Activated T-cell treated with anti-CD3 and anti-CD28 coated beads, Interleukin-2, amount 50 U/mL, for 72 hours (primary cell): ENCODE data around the gene MCM10. TPM values are rescaled to one million over a fixed set of nuclear protein-coding genes. Genes with fewer than 3 reads are reported as not detected.

ENCODE experiments used
- ATAC-seq, 2 donors: fragments of 150-1000 bp; cut with Tn5 transposase; replicated peaks in 1 of 2; 2 replicates each; pipeline ENCODE4 v1.10.0; 2021; ENCODE audit warnings: moderate library complexity in 2 of 2, mild to moderate bottlenecking in 1 of 2
- DNase-seq, 2 donors: peaks; one replicate each; pipeline ENCODE4 v3.0.0; 2021 to 2022; ENCODE audit warnings: mixed read lengths in 1 of 2
- H3K27ac Mint-ChIP-seq: one replicate; pipeline ENCODE4 v1.8.0; 2022; ENCODE audit warnings: mild to moderate bottlenecking, moderate library complexity, mixed read lengths
- H3K27me3 Mint-ChIP-seq: one replicate; pipeline ENCODE4 v1.8.0; 2022; ENCODE audit warnings: low read depth, mixed read lengths
- H3K36me3 Mint-ChIP-seq, 2 donors: one replicate each; pipeline ENCODE4 v1.8.0; 2022; ENCODE audit warnings: mixed read lengths in 2 of 2, mild to moderate bottlenecking in 1 of 2; ENCODE audit not compliant: insufficient read depth in 2 of 2
- H3K4me1 Mint-ChIP-seq: one replicate; pipeline ENCODE4 v1.8.0; 2022; ENCODE audit warnings: low read depth, mixed read lengths
- H3K4me3 Mint-ChIP-seq, 2 donors: one replicate each; pipeline ENCODE4 v1.8.0; 2022; ENCODE audit warnings: mild to moderate bottlenecking in 2 of 2, mixed read lengths in 2 of 2, moderate library complexity in 2 of 2
- H3K9me3 Mint-ChIP-seq, 2 donors: one replicate each; pipeline ENCODE4 v1.8.0; 2022; ENCODE audit warnings: mixed read lengths in 2 of 2
- total RNA-seq, 2 donors: library from RNA; stranded (reverse); gene quantifications; one replicate each; pipeline ENCODE4 v1.2.3, GENCODE V29; 2022

The MCM10 gene
- total RNA-seq = 10 to 100 TPM; 30.6 to 53.2 TPM

GRCh38 chr10:13160934-13161856, at the start of gene MCM10:
MCM10 (plus strand) TSS chr10:13161558; CDS start chr10:13164203, 2,645 bp downstream.
- Mint-ChIP-seq H3K4me1 (peaks cover 23% of the 10 kb centered on the region), H3K4me3 (peak within 1 kb of the TSS; percentile 94 to 95), H3K27ac (peak within 1 kb of the TSS; percentile 76), H3K9me3 (no peaks in the 10 kb centered on the region), H3K27me3 (no peaks in the 10 kb centered on the region), H3K36me3 (peaks cover 8 to 16% of the 10 kb centered on the region in 2 donors)
- ATAC-seq (peak; percentile 100), DNase-seq (peak; percentile 98)

- Mint-ChIP-seq H3K4me3 (no peak overlapping the region), H3K9me3 (no peaks in the 10 kb centered on the region), H3K4me1 (peaks cover 42% of the 10 kb centered on the region), H3K27ac (no peak overlapping the region), H3K36me3 (peaks cover 12 to 26% of the 10 kb centered on the region in 2 donors), H3K27me3 (no peaks in the 10 kb centered on the region)
- ATAC-seq (no peak), DNase-seq (no peak)
Observed at GRCh38 chr10:13113544-13113943, 47.8 kb upstream of the MCM10 start.

- peak overlapping the region; percentile 52 for H3K27ac Mint-ChIP-seq
- ATAC-seq (peak; percentile 62 to 63), DNase-seq (no peak)
- H3K27me3 Mint-ChIP-seq = no peaks in the 10 kb centered on the region
- H3K4me3 Mint-ChIP-seq = peak overlapping the region; percentile 52 to 66
- H3K4me1 Mint-ChIP-seq = peaks cover 29% of the 10 kb centered on the region
- H3K36me3 Mint-ChIP-seq = peaks cover 12 to 20% of the 10 kb centered on the region in 2 donors
- H3K9me3 Mint-ChIP-seq = no peaks in the 10 kb centered on the region
Observed at GRCh38 chr10:13115832-13116803, 45.2 kb upstream of the MCM10 start.

GRCh38 chr10:13117841-13118783, 43.2 kb upstream of the MCM10 start:
- Mint-ChIP-seq H3K27me3 (no peaks in the 10 kb centered on the region), H3K36me3 (peaks cover 14 to 29% of the 10 kb centered on the region in 2 donors), H3K9me3 (no peaks in the 10 kb centered on the region), H3K4me3 (peak overlapping the region in 1 of 2 donors; percentile 67), H3K27ac (peak overlapping the region; percentile 64), H3K4me1 (peaks cover 29% of the 10 kb centered on the region)
- ATAC-seq = peak; percentile 22 to 61
- no peak for DNase-seq

- peaks cover 29% of the 10 kb centered on the region for H3K4me1 Mint-ChIP-seq
- no peak overlapping the region for H3K4me3 Mint-ChIP-seq
- H3K36me3 Mint-ChIP-seq = peaks cover 14 to 27% of the 10 kb centered on the region in 2 donors
- H3K27me3 Mint-ChIP-seq = no peaks in the 10 kb centered on the region
- H3K9me3 Mint-ChIP-seq = no peaks in the 10 kb centered on the region
- no peak for DNase-seq
- ATAC-seq = no peak
- no peak overlapping the region for H3K27ac Mint-ChIP-seq
Observed at GRCh38 chr10:13118784-13119410, 42.5 kb upstream of the MCM10 start.

- peak overlapping the region; percentile 54 for H3K27ac Mint-ChIP-seq
- no peak for ATAC-seq
Observed at GRCh38 chr10:13120786-13121499, 40.4 kb upstream of the MCM10 start.

GRCh38 chr10:13121500-13121854, 39.9 kb upstream of the MCM10 start:
- no peak overlapping the region for H3K27ac Mint-ChIP-seq
- no peaks in the 10 kb centered on the region for H3K27me3 Mint-ChIP-seq
- H3K4me1 Mint-ChIP-seq = peaks cover 18% of the 10 kb centered on the region
- peaks cover 15 to 27% of the 10 kb centered on the region in 2 donors for H3K36me3 Mint-ChIP-seq
- no peaks in the 10 kb centered on the region for H3K9me3 Mint-ChIP-seq
- no peak overlapping the region for H3K4me3 Mint-ChIP-seq
- DNase-seq (no peak), ATAC-seq (no peak)

More at GRCh38 chr10:13120786-13121499, 40.4 kb upstream of the MCM10 start:
- Mint-ChIP-seq H3K4me3 (no peak overlapping the region), H3K9me3 (no peaks in the 10 kb centered on the region), H3K27me3 (no peaks in the 10 kb centered on the region), H3K4me1 (peaks cover 24% of the 10 kb centered on the region), H3K36me3 (peaks cover 17 to 28% of the 10 kb centered on the region in 2 donors)
- DNase-seq = no peak

GRCh38 chr10:13136651-13137050, 24.7 kb upstream of the MCM10 start:
- no peaks in the 10 kb centered on the region for H3K4me1 Mint-ChIP-seq
- H3K27me3 Mint-ChIP-seq = no peaks in the 10 kb centered on the region
- H3K4me3 Mint-ChIP-seq = no peak overlapping the region
- DNase-seq (no peak), ATAC-seq (no peak)
- H3K27ac Mint-ChIP-seq = no peak overlapping the region
- H3K36me3 Mint-ChIP-seq = peaks cover 14 to 24% of the 10 kb centered on the region in 2 donors
- H3K9me3 Mint-ChIP-seq = no peaks in the 10 kb centered on the region

GRCh38 chr10:13139150-13139549, 22.2 kb upstream of the MCM10 start:
- H3K36me3 Mint-ChIP-seq = peaks cover 11 to 15% of the 10 kb centered on the region in 2 donors
- no peak for ATAC-seq
- no peaks in the 10 kb centered on the region for H3K4me1 Mint-ChIP-seq
- no peak overlapping the region for H3K27ac Mint-ChIP-seq
- no peaks in the 10 kb centered on the region for H3K27me3 Mint-ChIP-seq
- DNase-seq = no peak
- no peak overlapping the region for H3K4me3 Mint-ChIP-seq
- peaks cover 0 to 1% of the 10 kb centered on the region in 2 donors for H3K9me3 Mint-ChIP-seq

- DNase-seq (no peak), ATAC-seq (no peak)
- H3K27ac Mint-ChIP-seq = no peak overlapping the region
- peaks cover 15 to 16% of the 10 kb centered on the region in 2 donors for H3K36me3 Mint-ChIP-seq
- H3K27me3 Mint-ChIP-seq = no peaks in the 10 kb centered on the region
- H3K4me3 Mint-ChIP-seq = no peak overlapping the region
- peaks cover 3 to 7% of the 10 kb centered on the region in 2 donors for H3K9me3 Mint-ChIP-seq
- no peaks in the 10 kb centered on the region for H3K4me1 Mint-ChIP-seq
Observed at GRCh38 chr10:13139676-13140075, 21.7 kb upstream of the MCM10 start.

GRCh38 chr10:13140627-13141190, 20.6 kb upstream of the MCM10 start:
- no peak overlapping the region for H3K4me3 Mint-ChIP-seq
- peaks cover 7 to 14% of the 10 kb centered on the region in 2 donors for H3K9me3 Mint-ChIP-seq
- H3K36me3 Mint-ChIP-seq = peaks cover 14 to 15% of the 10 kb centered on the region in 2 donors
- H3K4me1 Mint-ChIP-seq = no peaks in the 10 kb centered on the region
- ATAC-seq (no peak), DNase-seq (no peak)
- H3K27me3 Mint-ChIP-seq = no peaks in the 10 kb centered on the region
- H3K27ac Mint-ChIP-seq = no peak overlapping the region
